ENCODE results near the gene IP6K2. TPM values are rescaled to one million over a fixed set of nuclear protein-coding genes. Genes with fewer than 3 reads are reported as not detected.
"Not testable (repeated sequence)": the region's sequence is repeated elsewhere in the genome, so short reads cannot be mapped to it uniquely, and the experiment has no call there.

The IP6K2 gene
- total RNA-seq, 2 donors from 2014 or later: 104 to 127 TPM

DNA sequence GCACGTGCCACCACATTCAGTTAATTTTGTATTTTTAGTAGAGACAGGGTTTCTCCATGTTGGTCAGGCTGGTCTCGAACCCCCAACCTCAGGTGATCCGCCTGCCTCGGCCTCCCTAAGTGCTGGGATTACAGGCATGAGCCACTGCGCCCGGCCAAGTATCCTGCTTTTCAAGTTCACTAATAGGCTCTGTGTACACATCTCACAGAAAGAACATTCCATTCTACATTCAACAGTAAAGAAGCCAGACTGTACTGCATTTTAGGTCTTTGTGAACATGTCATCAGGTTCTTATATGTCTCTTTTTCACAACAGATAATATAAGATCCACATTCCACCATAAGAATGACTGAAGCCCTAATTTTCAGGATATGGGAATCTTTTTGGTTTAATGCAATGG, 42.5 kb upstream of the IP6K2 start:
- not testable (repeated sequence) for H3K27me3 ChIP-seq (ENCODE audit: control insufficient read depth, insufficient read depth, low read length, poor library complexity, severe bottlenecking)
- 91 to 95% methylated on average over 5 to 6 of the region's 6 CpGs for WGBS, 2 experiments (ENCODE audit: insufficient coverage in 1 of 2, insufficient read length in 1 of 2)

DNA sequence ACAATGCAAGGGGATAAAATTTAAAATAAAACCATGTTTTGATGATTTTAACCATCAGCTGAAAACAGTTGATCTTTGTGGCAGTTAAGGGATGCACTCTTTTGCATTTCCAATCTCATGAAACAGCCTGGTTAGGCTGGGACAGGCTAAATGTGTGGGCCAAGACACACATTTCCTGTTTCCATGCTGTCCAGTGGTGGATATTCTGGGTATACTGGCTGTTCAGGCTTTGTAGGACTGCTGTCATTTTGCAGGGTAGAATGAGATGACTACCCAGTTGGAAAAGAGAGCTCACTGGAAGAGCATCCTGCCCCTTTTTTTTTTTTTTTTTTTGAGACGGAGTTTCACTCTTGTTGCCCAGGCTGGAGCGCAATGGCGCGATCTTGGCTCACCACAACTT, 42.0 kb upstream of the IP6K2 start:
- H3K4me1 Mint-ChIP-seq: peaks cover 3% of the 10 kb centered on the region
- H3K36me3 Mint-ChIP-seq (ENCODE audit: low read depth): peaks cover 28% of the 10 kb centered on the region
- Histone ChIP-seq H3K4me1 (ENCODE audit: control insufficient read depth, insufficient read depth, low read length) (no peaks in the 10 kb centered on the region), H3K9me3 (ENCODE audit: control insufficient read depth, low read length) (no peaks in the 10 kb centered on the region), H3K27ac (ENCODE audit: low read depth, low read length) (no peak overlapping the region), H3K36me3 (ENCODE audit: control insufficient read depth, insufficient read depth, low read length) (peaks cover 34% of the 10 kb centered on the region), H3K27me3 (ENCODE audit: control insufficient read depth, insufficient read depth, low read length, poor library complexity, severe bottlenecking) (no peaks in the 10 kb centered on the region), H3K4me3 (ENCODE audit: low read length) (no peak overlapping the region), H3K9ac (ENCODE audit: extremely low read depth, low read length, poor library complexity, severe bottlenecking) (no peak overlapping the region)
- WGBS, 2 experiments (ENCODE audit: insufficient coverage in 1 of 2, insufficient read length in 1 of 2): 94% methylated on average over 4 of the region's 4 CpGs; no CpG with 5 or more reads in 1 of the 2 experiments
- TF ChIP-seq, protein P1, sequence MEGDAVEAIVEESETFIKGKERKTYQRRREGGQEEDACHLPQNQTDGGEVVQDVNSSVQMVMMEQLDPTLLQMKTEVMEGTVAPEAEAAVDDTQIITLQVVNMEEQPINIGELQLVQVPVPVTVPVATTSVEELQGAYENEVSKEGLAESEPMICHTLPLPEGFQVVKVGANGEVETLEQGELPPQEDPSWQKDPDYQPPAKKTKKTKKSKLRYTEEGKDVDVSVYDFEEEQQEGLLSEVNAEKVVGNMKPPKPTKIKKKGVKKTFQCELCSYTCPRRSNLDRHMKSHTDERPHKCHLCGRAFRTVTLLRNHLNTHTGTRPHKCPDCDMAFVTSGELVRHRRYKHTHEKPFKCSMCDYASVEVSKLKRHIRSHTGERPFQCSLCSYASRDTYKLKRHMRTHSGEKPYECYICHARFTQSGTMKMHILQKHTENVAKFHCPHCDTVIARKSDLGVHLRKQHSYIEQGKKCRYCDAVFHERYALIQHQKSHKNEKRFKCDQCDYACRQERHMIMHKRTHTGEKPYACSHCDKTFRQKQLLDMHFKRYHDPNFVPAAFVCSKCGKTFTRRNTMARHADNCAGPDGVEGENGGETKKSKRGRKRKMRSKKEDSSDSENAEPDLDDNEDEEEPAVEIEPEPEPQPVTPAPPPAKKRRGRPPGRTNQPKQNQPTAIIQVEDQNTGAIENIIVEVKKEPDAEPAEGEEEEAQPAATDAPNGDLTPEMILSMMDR (conservative IDR thresholded peaks at IDR 0.05): no peak
- no peak for DNase-seq
- no peaks in the 10 kb centered on the region for H3K9me3 Mint-ChIP-seq
- no peaks in the 10 kb centered on the region for H3K27me3 Mint-ChIP-seq (ENCODE audit: insufficient read depth)
- H3K27ac Mint-ChIP-seq: no peak overlapping the region
- no peak overlapping the region for H3K4me3 Mint-ChIP-seq

More for the DNA sequence above, 42.5 kb upstream of the IP6K2 start:
- H3K4me1 ChIP-seq (ENCODE audit: control insufficient read depth, insufficient read depth, low read length); H3K27ac Mint-ChIP-seq; H3K4me3 ChIP-seq (ENCODE audit: low read length); H3K4me3 Mint-ChIP-seq; H3K4me1 Mint-ChIP-seq; H3K9ac ChIP-seq (ENCODE audit: extremely low read depth, low read length, poor library complexity, severe bottlenecking); H3K27me3 Mint-ChIP-seq (ENCODE audit: insufficient read depth); H3K9me3 Mint-ChIP-seq; DNase-seq; H3K9me3 ChIP-seq (ENCODE audit: control insufficient read depth, low read length); H3K27ac ChIP-seq (ENCODE audit: low read depth, low read length): not testable (repeated sequence)
- H3K36me3 ChIP-seq (ENCODE audit: control insufficient read depth, insufficient read depth, low read length): peaks cover 39% of the 10 kb centered on the region
- peaks cover 33% of the 10 kb centered on the region for H3K36me3 Mint-ChIP-seq (ENCODE audit: low read depth)

DNA sequence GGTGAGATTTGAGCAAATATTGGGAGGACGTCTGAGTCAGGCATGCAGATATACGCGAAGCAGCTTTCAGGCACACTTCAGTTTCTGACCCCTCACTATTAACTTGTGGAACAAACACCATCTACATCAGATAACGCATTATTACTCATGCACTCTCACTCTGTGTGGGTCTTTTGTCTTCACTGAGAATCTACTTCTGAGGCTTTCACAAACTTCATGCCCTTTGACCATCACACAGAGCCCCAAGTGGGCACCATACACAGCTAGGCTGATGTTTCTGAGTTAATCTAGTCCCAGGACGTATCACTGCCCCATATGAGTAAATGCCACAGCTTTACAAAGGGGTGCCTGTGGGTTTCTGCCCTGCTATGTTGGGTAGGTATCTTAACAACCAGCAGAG, 39.6 kb upstream of the IP6K2 start:
- WGBS, 2 experiments (ENCODE audit: insufficient coverage in 1 of 2, insufficient read length in 1 of 2): 84 to 90% methylated on average over 1 to 5 of the region's 5 CpGs
- TF ChIP-seq, protein P1 (conservative IDR thresholded peaks at IDR 0.05): no peak
- H3K36me3 Mint-ChIP-seq (ENCODE audit: low read depth): peaks cover 22% of the 10 kb centered on the region
- H3K27ac ChIP-seq (ENCODE audit: low read depth, low read length): no peak overlapping the region
- H3K4me1 Mint-ChIP-seq: peaks cover 3% of the 10 kb centered on the region
- H3K4me1 ChIP-seq (ENCODE audit: control insufficient read depth, insufficient read depth, low read length): no peaks in the 10 kb centered on the region
- H3K27me3 ChIP-seq (ENCODE audit: control insufficient read depth, insufficient read depth, low read length, poor library complexity, severe bottlenecking): no peaks in the 10 kb centered on the region
- H3K9me3 ChIP-seq (ENCODE audit: control insufficient read depth, low read length): no peaks in the 10 kb centered on the region
- no peak overlapping the region for H3K9ac ChIP-seq (ENCODE audit: extremely low read depth, low read length, poor library complexity, severe bottlenecking)
- H3K27me3 Mint-ChIP-seq (ENCODE audit: insufficient read depth): no peaks in the 10 kb centered on the region
- H3K36me3 ChIP-seq (ENCODE audit: control insufficient read depth, insufficient read depth, low read length): peaks cover 28% of the 10 kb centered on the region
- no peak overlapping the region for H3K4me3 ChIP-seq (ENCODE audit: low read length)
- H3K4me3 Mint-ChIP-seq: no peak overlapping the region
- H3K27ac Mint-ChIP-seq: no peak overlapping the region
- H3K9me3 Mint-ChIP-seq: no peaks in the 10 kb centered on the region
- no peak for DNase-seq

DNA sequence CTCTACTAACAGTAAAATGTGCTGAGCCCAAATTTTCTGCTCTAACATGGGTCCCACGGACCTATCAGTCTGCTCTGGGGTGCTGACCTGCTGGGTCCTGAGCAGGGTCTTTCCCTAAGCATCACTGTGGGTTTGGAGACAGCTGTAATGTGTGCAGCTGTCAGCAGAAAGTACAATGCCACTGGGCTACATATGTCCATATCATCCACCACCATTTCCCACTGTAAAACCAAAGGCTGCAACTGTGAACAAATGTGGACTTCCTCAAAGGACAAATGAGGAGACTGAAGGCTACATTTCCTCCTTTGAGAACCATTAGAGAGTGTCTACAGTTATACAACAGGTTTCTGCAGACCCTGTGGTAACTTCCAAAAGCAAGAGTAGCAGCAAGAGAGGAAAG, 33.8 kb upstream of the IP6K2 start:
- no peak for DNase-seq
- H3K27ac Mint-ChIP-seq: no peak overlapping the region
- TF ChIP-seq, protein P1 (conservative IDR thresholded peaks at IDR 0.05): no peak
- no peaks in the 10 kb centered on the region for H3K27me3 Mint-ChIP-seq (ENCODE audit: insufficient read depth)
- Histone ChIP-seq H3K27me3 (ENCODE audit: control insufficient read depth, insufficient read depth, low read length, poor library complexity, severe bottlenecking) (no peaks in the 10 kb centered on the region), H3K27ac (ENCODE audit: low read depth, low read length) (no peak overlapping the region), H3K9me3 (ENCODE audit: control insufficient read depth, low read length) (no peaks in the 10 kb centered on the region), H3K36me3 (ENCODE audit: control insufficient read depth, insufficient read depth, low read length) (peaks cover 38% of the 10 kb centered on the region), H3K4me3 (ENCODE audit: low read length) (no peak overlapping the region), H3K9ac (ENCODE audit: extremely low read depth, low read length, poor library complexity, severe bottlenecking) (no peak overlapping the region), H3K4me1 (ENCODE audit: control insufficient read depth, insufficient read depth, low read length) (no peaks in the 10 kb centered on the region)
- no peaks in the 10 kb centered on the region for H3K4me1 Mint-ChIP-seq
- 89 to 100% methylated on average over 1 of the region's 1 CpG for WGBS, 2 experiments (ENCODE audit: insufficient coverage in 1 of 2, insufficient read length in 1 of 2)
- H3K9me3 Mint-ChIP-seq: no peaks in the 10 kb centered on the region
- H3K4me3 Mint-ChIP-seq: no peak overlapping the region
- H3K36me3 Mint-ChIP-seq (ENCODE audit: low read depth): peaks cover 22% of the 10 kb centered on the region

Measured in endodermal cell (in vitro differentiated cells).